ENCODE results near the gene FLNC.

Gene FLNC

GRCh38 chr7:128801667-128802418 lies 28.4 kb upstream of the FLNC start:
- no peak for DNase-seq

- no peak for DNase-seq
These were observed 25.7 kb upstream of the FLNC start for GRCh38 chr7:128804484-128804883.

- DNase-seq: no peak
These were observed 25.0 kb upstream of the FLNC start for GRCh38 chr7:128805225-128805624.

- DNase-seq: no peak
These were observed 23.0 kb upstream of the FLNC start for GRCh38 chr7:128807191-128807590.

- DNase-seq: no peak
These were observed 20.8 kb upstream of the FLNC start for GRCh38 chr7:128809363-128809762.

GRCh38 chr7:128810473-128810872 lies 19.7 kb upstream of the FLNC start:
- DNase-seq: no peak

- DNase-seq: no peak
These were observed 19.2 kb upstream of the FLNC start for GRCh38 chr7:128810997-128811396.

GRCh38 chr7:128811631-128812430 lies 18.4 kb upstream of the FLNC start:
- no peak for DNase-seq

- no peak for DNase-seq
These were observed 17.6 kb upstream of the FLNC start for GRCh38 chr7:128812514-128813168.

GRCh38 chr7:128814499-128814898 lies 15.7 kb upstream of the FLNC start:
- no peak for DNase-seq

- DNase-seq: no peak
These were observed 14.8 kb upstream of the FLNC start for GRCh38 chr7:128815289-128815942.

GRCh38 chr7:128818694-128819093 lies 11.5 kb upstream of the FLNC start:
- DNase-seq: no peak

GRCh38 chr7:128821724-128822123 lies 8.5 kb upstream of the FLNC start:
- DNase-seq: no peak

GRCh38 chr7:128826512-128826911 lies 3.7 kb upstream of the FLNC start:
- no peak for DNase-seq

- DNase-seq: no peak
These were observed 3.3 kb upstream of the FLNC start for GRCh38 chr7:128826916-128827247.

GRCh38 chr7:128827248-128827958 lies 2.8 kb upstream of the FLNC start:
- DNase-seq: no peak

- DNase-seq: no peak
These were observed 2.1 kb upstream of the FLNC start for GRCh38 chr7:128827971-128828711.

- no peak for DNase-seq
These were observed 627 bp upstream of the FLNC start for GRCh38 chr7:128829391-128830166.

- DNase-seq: no peak
These were observed 1.2 kb downstream of the FLNC start for GRCh38 chr7:128831178-128831993.

Measured in stimulated activated CD4-positive, alpha-beta T cell treated with anti-CD3 and anti-CD28 coated beads, Interleukin-1b, Interleukin-23, amount 100 ng/mL, for 48 hours (primary cell).